Endothelial cell of umbilical vein (primary cell): ENCODE data around the gene BIRC6. TPM values are rescaled to one million over a fixed set of nuclear protein-coding genes. Genes with fewer than 3 reads are reported as not detected.

ENCODE experiments used
- microRNA counts: library from miRNA; unstranded; fragments of <30 nt; microRNA quantifications from one replicate; lab custom pipeline; 2016
- microRNA-seq: library from miRNA; unstranded; fragments of <30 nt; microRNA quantifications from one replicate; pipeline ENCODE4 v1.2.0, GENCODE V29; 2021; ENCODE audit warnings: borderline number of aligned reads, borderline replicate concordance
- polyA plus RNA-seq, 4 experiments: library from polyadenylated mRNA; depleted of rRNA in 3 of 4; stranded (reverse) in 3 of 4; unstranded in 1 of 4; fragments of >200 nt; gene quantifications; 2 replicates each; pipeline versions ENCODE4 v1.2.1 to v1.2.3, GENCODE V29; 2011 to 2012; ENCODE audit warnings: missing spikeins in 1 of 4
- small RNA-seq: library from RNA; depleted of rRNA; stranded (forward); fragments of <200 nt; gene quantifications from one replicate; pipeline ENCODE3, GENCODE V24; 2012; ENCODE audit warnings: low replicate concordance, low read depth; ENCODE audit not compliant: insufficient read depth, insufficient read length
- total RNA-seq: library from RNA; stranded (reverse); gene quantifications from 2 replicates; pipeline ENCODE4 v1.2.3, GENCODE V29; 2021

BIRC6 gene
- total and polyA plus RNA-seq, 2 donors (not counting 3 experiments of a cell fraction or from before 2014, with no cell fraction given) = 34.2 to 83.1 TPM

MicroRNAs within 50 kb of the gene (microRNA counts, 767-probe panel; counts per million panel counts)
- 723 counts per million, percentile 96 among the panel's probes with 10 or more counts for microRNA hsa-miR-558 (lab: Ali Mortazavi, UCI)

Small RNA genes lying within 50 kb of the gene (microRNA-seq; reads per million reads assigned to microRNA genes)
- not detected for gene MIR4765
- not detected for gene MIR558

Small RNA genes lying within 50 kb of the gene (small RNA-seq; reads per million reads assigned to genes)
- gene MIR4765 (not detected), gene MIR558 (not detected)

Other genes starting within 250 kb of the BIRC6 start
- gene SLC30A6, start 191.2 kb upstream of the BIRC6 start, total RNA-seq = 15.5 and 16.5 TPM in 2 replicates
- 10.0 and 12.7 TPM in 2 replicates for gene SLC30A6, start 191.2 kb upstream of the BIRC6 start, polyA plus RNA-seq
- gene NLRC4, start 92.1 kb upstream of the BIRC6 start, total RNA-seq = not detected in 2 replicates
- not detected in 2 replicates for gene NLRC4, start 92.1 kb upstream of the BIRC6 start, polyA plus RNA-seq
- gene YIPF4, start 79.1 kb upstream of the BIRC6 start, total RNA-seq = 40.1 and 45.0 TPM in 2 replicates
- gene YIPF4, start 79.1 kb upstream of the BIRC6 start, polyA plus RNA-seq = 4.4 and 8.6 TPM in 2 replicates